ENCODE measurements around the gene GRID2.

GRID2 gene

DNA sequence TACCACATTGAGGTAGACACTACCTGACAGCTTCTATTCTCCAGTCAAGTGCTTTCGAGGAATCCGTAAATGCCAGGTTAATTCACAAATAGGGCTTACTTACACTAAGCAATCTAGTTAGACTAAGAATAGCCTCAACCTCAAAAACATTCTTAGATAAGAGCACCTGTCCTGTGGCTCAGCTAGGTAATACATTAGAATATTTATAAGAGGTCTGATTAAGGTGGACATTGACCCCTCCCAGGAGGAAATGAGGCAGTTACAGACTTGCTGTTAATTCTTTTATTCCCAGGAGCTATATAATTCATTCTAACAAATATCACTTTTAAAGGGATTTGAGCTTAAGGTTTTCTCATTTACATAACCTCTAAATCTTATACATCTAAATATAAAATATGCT, 758.1 kb downstream of the GRID2 start:
- no peak for DNase-seq (ENCODE audit: low read depth in 4 of 4, low spot score in 1 of 4)

DNA sequence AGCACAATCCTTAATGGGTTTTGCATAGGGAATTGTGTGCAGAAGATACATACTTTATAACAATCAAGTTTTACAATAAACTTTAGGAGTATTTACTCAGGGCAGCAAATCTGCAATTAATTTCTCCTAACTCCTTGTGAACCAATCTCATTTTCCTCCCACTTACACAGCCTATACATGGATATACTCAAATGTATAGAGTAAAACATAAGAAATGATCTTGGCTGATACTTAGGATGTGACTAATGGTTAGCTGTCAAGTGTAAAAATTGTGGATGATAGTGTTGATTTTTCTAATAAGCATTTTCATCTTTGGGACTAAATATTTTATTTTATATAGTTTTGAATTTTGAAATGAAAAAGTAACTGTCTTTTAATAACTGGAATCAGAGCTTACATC, 759.6 kb downstream of the GRID2 start:
- DNase-seq (ENCODE audit: low read depth in 4 of 4, low spot score in 1 of 4), result no peak

DNA sequence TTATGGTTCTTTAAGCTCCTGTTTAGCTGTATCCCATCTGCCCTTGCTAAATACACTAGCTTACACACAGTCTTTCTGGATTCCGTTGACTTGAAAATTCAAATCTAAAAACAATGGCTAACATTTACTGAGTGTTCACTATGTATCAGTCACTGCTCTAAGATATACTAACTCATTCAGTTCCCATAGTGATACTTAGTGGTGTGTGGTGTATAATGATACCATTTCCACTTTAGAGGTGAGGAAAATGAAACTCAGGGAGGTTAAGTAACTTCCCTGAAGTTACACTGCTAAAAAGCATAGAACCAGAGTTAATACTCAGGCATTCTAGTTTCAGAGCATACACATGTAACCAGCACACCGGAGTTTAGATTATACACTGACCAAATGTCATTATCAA, 762.0 kb downstream of the GRID2 start:
- DNase-seq (ENCODE audit: low read depth in 4 of 4, low spot score in 1 of 4), result no peak

DNA sequence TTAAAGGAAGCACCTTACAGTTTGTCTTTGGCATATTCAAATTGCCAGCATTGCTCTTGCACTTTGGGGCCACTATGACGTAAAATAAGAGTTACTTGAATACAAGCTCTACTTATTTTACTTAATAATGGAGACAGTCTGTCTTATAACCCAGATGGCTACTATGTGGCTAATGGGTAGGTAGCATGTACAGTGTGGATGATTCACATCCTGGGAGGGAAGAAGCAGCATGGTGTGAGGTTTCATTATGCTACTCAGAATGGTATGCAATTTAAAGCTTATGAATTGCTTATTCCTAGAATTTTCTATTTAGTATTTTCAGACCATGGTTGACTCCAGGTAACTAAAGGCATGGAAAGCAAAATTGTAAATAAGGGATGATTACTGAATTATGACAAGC, 763.0 kb downstream of the GRID2 start:
- no peak for DNase-seq (ENCODE audit: low read depth in 4 of 4, low spot score in 1 of 4)

DNA sequence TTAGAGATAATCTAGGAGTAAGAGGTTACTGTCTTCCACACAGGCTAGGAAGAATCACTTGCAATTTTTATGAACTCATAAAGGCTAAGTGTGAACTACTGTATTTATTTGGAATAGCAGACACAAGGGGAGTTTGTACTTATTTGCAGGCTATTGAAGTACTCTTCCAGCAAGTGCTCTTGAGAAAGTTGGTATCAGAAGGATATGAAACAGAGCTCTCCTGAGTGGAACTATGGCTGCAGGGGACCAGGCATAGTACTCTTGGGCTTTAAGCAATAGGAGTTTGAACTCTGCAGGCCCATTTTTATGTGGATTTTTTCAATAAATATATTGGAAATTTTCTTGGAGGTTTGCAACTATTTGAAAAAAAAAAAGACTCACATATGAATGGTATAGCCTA, 768.5 kb downstream of the GRID2 start:
- no peak for DNase-seq (ENCODE audit: low read depth in 4 of 4, low spot score in 1 of 4)

DNA sequence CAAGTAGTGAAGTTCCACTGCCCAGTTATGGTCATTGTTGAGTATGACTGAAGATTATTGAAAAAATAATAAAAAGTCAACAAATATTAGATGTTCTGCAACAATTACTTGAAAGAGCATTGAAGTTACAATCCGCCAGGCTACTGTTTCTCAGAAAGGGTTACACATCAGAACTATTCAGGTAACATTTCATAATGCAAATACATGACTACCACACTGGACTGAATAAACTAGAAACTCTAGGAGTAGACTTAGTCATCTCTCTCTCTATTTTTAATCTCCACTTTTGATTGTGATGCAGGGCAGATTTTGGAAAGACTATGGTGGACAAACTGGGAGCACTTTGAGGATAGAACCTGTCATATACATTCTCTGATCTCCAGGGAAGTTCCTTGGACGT, 776.5 kb downstream of the GRID2 start:
- no peak for DNase-seq (ENCODE audit: low read depth in 4 of 4, low spot score in 1 of 4)

DNA sequence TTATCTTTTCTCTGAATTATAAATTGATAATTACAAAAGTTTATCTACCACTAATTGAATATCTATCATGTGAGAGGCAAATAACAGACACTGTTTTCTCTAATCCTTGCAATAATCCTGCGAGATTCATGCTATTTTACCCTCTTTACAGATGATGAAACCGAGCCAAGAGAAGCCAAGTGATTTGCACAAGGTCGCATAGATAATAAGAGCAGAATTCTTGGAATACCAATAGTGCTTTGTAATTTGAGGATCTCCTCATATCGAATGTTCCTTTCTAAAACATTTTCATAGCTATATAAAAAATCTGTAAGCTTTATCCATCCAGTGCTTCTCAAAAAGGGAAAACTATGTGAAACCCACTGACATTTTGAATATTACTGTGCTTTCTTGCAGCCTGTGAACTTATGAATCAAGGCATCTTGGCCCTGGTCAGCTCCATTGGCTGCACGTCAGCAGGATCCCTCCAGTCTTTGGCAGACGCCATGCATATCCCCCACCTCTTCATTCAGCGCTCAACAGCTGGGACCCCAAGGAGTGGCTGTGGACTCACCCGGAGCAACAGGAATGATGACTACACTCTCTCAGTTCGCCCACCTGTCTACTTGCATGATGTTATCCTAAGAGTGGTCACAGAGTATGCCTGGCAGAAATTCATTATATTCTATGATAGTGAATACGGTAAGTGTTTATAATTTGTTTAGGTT, 781.0 kb downstream of the GRID2 start:
- no peak for DNase-seq (ENCODE audit: low read depth in 4 of 4, low spot score in 1 of 4)

DNA sequence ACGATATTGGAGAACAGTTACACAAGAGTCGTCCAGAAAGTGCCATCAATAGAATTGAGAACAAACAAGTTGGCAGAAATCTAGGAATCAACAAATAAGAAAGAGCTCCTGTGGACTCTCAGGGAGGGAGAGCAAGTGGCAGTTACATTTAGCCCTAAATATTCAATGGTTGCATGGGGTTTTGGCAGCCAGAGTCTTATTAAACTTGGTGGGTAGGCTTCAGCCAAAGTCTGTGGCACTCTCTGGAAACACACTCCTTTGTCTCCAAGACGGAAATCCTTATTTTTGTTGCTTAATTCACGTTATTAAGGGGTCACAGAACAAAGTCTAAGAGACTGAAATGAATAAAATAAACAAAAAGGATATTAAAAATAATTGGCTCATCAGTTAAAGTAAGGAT, 782.6 kb downstream of the GRID2 start:
- DNase-seq (ENCODE audit: low read depth in 4 of 4, low spot score in 1 of 4), result no peak

DNA sequence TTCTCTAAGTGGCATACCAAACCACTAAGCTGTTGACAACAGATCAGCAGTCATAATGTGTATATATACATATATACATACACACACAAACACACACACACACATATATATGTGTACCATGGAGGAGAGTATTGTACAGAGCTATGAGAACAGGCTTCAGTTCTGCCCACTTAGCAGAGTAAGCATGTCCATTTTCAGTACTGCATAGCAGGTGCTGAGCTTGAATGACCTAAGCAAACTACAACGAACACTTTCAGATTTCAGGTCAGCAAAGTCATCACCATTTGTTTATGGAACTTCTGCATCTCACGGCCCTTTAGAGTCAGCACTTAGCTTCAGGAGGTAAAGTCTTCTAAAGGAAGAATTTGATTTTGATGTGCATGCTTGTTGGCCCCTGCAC, 789.0 kb downstream of the GRID2 start:
- DNase-seq (ENCODE audit: low read depth in 4 of 4, low spot score in 1 of 4), result no peak

DNA sequence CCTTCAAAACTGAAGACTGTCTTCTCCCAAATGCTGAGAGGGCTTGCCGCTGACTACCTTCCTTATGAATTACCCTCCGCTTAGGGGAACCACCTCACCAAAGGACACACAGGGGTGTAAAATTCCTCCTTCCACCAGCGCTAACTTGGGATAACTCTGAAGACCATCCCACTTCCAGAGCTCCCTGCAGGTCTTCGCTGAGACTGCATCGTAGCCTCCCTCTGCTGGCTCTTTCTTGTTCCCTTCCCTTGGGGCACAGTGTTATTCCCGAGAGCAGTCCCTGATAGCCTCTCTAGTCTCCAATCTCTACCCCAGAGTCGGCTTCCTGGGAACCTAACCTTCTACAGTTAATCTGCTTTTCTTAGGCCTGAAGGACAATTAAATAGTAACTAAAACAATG, 799.3 kb downstream of the GRID2 start:
- DNase-seq (ENCODE audit: low read depth in 4 of 4, low spot score in 1 of 4), result no peak

DNA sequence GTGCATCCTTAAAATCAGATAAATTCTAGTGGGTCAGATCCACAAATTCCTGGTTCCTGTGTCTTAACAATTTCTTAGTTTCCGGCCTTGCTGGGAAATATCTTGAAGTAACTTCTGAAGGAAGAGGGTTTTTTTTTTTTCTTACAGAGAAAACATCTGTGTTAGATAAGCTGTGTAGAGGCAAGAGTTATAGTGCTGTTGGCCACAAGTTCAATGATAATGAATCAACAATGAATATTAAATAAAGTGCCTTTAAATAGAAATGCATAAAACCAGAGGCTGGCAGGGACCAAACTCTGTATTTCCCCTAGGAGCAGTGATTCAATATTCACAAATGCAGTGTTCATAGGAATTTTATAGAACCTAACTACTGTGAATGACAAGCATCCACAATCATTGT, 812.9 kb downstream of the GRID2 start:
- no peak for DNase-seq (ENCODE audit: low read depth in 4 of 4, low spot score in 1 of 4)

DNA sequence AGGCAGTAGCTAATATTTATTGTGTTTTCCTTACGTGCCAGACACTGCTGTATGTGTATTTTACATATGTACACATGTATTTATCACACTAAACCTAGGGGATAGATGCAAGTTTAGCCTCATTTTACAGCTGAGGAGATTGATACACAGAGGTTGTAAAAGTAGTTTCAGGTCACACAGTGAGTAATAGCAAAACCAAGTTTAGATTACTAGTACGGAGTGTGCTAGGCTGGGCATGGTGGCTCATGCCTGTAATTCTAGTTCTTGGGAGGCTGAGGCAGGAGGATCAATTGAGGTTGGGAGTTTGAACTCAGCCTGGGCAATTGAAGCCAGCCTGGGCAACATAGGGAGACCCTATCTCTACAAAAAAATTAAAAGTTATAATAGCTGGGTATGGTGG, 823.7 kb downstream of the GRID2 start:
- DNase-seq (ENCODE audit: low read depth in 4 of 4, low spot score in 1 of 4), result no peak

DNA sequence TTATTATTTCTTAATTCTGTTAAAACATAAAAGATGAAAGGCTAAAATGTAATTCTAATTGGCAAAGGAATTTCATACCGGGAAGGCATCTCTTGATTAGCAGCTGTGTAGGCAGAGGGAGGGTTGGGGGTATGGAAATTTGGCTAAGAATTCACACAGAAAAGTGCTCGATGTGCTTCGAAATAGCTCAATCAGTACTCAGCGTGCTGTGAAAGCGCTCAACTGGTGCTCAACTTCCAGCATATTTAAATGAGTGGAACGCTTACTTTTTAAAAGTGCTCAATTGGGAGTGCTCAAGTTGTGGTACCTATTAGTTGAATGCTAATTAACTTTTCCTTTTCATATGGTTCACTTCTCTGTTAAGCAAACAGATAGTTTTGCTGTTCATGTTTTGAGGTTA, 828.9 kb downstream of the GRID2 start:
- no peak for DNase-seq (ENCODE audit: low read depth in 4 of 4, low spot score in 1 of 4)

DNA sequence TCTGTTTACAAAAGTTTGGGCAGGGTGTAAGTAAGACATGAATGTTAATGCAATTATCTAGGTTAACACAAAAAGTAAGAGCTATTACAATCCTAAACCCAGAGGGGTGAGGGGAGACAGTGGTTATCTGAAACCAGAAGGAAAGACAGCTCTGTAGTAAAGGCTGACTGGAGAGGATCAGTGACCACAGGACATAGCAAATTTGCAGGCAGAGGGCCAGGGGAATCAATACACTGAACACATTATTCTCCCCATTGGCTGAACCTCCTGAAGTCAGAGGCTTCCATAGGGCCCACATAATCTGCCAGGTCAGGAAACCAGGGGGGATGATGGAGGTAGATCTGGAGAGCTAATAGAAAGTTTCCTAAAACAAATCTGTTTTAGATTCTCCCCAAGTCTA, 835.4 kb downstream of the GRID2 start:
- no peak for DNase-seq (ENCODE audit: low read depth in 4 of 4, low spot score in 1 of 4)

DNA sequence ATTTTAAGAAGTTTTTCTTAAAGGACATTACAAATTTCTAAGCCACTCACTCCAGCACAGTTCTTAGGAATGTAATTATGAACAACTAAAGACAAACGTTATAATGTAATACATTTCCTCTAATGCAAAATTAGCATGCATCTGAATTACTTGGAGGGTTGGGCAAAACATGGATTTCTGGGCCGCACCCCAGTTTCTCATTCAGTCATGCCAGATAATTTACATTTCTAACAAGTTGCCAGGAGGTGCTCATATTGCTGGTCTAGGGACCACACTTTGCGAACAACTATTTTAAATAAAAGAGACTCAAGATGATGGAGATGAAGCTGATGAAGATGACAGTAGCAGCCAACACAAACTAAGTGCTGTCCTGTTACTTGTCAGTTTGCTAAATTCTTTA, 840.1 kb downstream of the GRID2 start:
- no peak for DNase-seq (ENCODE audit: low read depth in 4 of 4, low spot score in 1 of 4)

DNA sequence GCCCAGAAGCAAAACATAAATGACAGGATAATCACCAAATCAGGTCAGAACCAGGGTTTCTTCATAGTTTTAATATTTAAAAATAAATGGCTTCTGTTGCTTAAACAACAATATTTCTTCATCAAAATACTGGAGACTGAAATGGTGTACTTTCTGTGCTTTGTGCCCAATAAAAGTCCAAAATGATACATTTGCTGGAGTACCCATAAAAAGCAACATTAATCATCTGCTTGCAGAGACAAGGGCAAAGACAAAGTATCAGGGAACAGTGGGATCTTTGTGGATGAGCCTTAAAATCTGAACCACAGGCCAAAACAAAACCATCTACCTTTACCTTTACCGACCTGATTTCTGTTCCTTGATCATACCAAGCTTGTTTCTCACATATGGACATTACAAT, 840.9 kb downstream of the GRID2 start:
- no peak for DNase-seq (ENCODE audit: low read depth in 4 of 4, low spot score in 1 of 4)

DNA sequence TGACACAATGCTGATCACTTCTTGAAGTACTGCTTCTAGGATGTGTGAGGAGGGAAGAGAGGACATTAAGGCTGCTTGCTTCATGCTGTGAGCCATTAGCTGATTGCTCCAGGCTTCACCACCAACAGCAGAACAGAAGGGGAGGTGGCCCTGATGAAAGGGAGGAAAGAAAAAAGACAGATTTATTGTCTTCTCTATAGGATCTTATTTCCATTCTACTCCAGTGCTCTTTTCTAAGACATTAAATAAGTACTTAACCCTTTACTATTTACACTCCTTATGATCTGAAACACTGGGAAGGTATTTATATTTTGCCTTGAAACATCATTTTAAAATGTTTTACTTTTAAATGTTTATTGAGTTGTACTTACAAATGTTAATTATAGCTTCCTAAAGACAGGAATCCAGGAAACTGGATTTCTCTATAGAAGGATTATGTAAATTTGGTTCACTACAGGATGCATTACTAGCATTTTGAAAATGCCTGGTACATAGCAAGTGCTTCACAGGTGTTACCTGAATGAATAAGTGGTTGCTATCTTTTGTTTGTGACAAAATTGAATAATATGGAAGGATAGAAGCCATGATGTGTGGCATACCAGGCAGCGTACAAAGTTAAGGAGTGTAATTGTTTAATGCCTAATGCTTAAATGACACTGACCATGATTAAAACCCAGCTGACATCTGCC, 843.9 kb downstream of the GRID2 start:
- DNase-seq (ENCODE audit: low read depth in 4 of 4, low spot score in 1 of 4), result no peak

DNA sequence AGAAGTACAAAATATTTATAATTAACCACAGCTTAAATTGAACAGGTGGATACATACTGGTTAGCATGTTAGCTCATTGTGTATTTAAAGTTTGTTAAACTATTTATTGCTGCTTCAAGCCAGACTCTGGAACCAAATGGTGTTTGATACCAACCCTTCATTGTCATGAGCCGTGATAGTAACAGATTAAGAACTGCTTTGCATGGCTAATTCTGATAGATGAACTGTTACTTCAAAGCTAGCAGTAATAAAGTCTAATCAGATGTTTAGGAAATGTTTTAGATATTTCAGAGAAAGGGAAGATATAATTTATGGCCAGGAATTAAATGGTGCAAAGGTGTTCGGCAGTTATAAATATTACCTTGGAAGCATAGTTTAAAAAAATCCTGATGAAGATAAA, 848.7 kb downstream of the GRID2 start:
- DNase-seq (ENCODE audit: low read depth in 4 of 4, low spot score in 1 of 4), result no peak

DNA sequence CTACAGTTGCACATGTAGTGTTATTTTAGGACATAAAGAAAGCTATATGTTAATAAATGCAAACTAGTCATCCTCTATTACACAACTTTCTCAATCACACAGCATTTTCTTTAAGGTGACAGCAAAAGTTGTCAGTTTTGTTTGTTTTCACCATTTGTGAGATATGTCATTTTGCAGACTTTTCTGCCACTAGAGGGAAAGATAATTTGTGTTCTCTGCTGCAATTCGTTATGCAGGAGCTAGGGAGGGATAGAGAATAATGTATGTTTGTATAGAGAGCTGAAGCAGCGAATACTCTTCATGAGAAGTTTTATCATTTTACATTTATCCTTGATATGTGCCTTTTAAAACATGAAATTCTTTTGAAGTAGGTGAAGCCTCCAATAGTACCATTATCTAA, 854.2 kb downstream of the GRID2 start:
- no peak for DNase-seq (ENCODE audit: low read depth in 4 of 4, low spot score in 1 of 4)

DNA sequence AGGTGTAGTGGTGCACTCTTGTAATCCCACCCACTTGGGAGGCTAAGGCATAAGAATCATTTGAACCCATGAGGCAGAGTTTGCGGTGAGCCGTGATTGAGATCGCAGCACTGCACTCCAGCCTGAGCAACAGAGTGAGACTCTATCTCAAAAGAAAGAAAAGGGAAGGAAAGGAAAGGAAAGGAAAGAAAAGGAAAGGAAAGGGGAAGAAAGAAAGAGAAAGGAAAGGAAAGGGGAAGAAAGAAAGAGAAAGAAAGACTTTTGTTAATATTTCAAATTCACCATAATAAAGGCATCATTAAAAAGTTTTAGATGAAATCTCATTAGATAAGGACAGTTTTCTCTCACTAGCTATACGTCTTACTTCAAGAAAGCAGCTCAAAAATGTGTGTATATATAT, 864.3 kb downstream of the GRID2 start:
- no peak for DNase-seq (ENCODE audit: low read depth in 4 of 4, low spot score in 1 of 4)

DNA sequence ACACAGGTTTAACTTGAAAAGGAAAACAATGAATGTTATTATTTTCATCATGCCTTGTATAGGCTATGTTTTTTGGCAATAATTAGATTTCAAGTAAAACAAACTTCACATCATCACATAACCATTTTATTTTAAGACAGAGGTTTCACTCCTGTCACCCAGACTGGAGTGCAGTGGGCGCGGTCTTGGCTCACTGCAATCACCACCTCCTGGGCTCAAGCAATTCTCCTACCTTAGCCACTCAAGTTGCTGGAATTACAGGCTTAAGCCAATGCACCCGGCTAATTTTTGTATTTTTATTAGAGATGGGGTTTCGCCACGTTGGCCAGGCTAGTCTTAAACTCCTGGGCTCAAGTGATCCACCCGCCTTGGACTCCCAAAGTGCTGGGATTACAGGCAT, 866.2 kb downstream of the GRID2 start:
- DNase-seq (ENCODE audit: low read depth in 4 of 4, low spot score in 1 of 4), result no peak

DNA sequence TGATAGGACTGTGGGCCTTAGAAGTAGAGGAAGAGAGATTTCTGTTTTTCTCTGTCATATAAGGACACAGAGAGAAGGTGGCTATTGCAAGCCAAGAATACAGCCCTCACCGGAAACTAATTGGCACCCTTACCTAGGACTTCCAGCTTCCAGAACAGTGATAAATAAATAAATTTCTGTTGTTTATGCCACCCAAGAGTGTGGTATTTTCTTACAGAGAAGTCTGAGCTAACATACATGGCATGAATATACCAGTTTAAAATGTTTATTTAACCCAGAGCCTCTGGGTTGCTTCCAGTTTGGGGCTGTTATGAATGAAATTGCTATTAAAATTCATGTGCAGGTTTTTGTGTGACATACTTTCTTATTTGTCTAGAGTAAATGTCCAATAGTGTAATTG, 870.8 kb downstream of the GRID2 start:
- no peak for DNase-seq (ENCODE audit: low read depth in 4 of 4, low spot score in 1 of 4)

DNA sequence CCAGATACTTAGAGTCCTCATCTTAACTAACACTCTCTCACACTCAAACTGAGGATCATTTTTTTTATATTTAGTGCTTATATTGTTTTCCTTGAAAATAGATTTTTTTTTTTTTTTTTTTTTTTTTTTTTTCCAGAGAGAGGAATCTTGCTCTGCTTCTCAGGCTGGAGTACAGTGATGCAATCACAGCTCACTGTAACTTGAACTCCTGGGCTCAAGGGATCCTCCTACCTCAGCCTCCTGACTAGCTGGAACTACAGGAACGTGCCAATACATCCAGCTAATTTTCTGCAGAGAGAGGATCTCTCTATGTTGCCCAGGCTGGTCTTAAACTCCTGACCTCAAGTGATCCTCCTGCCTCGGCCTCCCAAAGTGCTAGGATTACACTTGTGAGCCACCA, 874.5 kb downstream of the GRID2 start:
- DNase-seq (ENCODE audit: low read depth in 4 of 4, low spot score in 1 of 4), result no peak

Measured in stimulated activated CD4-positive, alpha-beta T cell treated with anti-CD3 and anti-CD28 coated beads, Interleukin-1b, Interleukin-23, amount 100 ng/mL, for 24 hours (primary cell).